ENCODE measurements around the gene HIVEP3.
"Not testable (repeated sequence)": the region's sequence is repeated elsewhere in the genome, so short reads cannot be mapped to it uniquely, and the experiment has no call there.

Gene HIVEP3

DNA sequence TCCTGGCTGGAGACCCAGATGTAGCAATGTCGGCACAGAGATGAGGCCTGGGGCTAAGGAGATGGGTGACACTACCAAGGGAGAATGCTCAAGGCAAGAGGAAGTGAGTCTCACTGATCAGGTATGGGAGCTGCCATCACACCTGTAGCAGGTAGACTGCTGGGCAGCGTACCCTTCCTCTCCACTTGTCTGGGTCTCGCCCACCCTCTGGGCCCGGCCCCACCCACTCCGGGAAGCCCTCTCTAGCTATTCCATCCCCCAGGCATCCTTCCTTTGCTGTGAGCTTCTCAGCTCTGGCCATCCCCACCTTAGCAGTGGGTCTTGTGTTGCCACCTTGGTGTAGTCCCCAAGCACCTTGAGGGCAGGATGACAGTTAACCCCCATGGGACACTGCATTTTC, 346.5 kb downstream of the HIVEP3 start:
- no peak for DNase-seq

GRCh38 chr1:41571041-41571440, 347.7 kb downstream of the HIVEP3 start:
- no peak for DNase-seq

DNA sequence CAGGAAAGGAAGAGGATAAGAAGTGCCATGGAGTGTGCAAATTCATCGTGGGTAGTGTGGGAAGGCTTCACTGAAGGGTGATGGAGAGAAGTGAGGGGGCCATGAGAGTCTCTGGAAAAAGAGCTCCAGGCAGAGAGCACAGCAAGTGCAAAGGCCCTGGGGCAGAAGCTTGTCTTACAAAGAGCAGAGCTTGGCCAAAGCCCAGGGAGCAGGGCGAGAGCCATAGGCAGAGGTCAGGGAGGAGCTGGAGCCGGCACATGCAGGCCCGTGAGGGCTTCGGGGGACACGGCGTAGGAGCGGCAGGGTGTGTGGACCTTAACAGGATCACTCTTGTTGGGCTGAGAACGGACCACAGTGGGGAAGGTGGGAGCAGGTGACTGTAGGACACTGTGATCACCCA, 350.5 kb downstream of the HIVEP3 start:
- DNase-seq: no peak

DNA sequence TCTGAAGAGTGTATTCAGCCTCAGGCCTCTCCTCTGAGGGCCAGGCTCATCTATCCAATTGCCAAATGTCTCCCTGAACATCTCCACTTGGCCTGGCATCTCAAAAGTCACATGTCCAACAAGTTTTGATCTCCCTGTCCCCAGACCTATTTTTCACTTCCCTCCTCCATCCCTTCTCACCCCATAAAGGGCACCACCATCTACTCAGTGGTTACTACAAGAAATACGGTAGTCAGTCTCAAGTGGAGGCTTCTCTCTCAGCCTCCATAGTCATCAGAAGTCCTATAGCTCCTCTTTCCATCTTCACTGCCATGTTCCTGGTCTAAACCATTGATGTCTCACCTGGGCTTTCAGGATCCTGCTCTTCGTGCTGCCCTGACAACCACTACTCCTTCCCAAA, 351.8 kb downstream of the HIVEP3 start:
- DNase-seq: no peak

GRCh38 chr1:41566274-41566885, 352.3 kb downstream of the HIVEP3 start:
- DNase-seq: no peak

DNA sequence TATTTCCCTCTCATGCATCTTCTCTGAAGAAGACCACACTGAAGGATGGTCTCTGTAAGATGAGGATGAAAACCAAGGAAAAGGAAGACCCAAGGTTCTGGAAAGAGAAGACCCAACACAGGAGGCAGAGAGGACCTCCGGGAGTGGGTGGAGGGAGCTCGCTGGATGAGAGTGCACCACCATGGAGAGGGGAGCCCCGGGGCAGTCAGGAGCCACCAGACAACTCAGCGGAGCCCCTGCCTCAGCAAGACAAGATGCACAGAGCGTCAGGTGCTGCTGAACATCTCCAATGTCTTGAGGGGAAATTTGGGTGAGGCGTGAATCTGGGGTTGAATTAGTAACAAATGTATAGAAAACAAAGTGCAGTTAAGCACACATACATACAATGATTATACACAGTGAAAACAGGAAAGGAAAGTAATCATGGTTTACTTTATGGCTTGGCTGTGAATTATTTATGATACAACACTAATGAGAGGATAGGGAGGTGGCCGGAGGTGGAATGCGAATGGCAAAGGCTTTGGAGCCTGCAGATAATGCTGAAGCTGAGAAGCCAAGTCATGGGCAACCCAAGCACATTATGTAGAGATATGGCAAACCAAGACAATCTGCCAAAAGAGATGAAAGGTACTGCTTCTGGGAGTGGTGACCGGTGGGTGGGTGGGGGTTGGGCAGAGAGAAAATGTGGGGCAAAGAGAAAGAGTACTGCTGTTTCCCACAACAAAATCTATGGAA, 353.8 kb downstream of the HIVEP3 start:
- DNase-seq: no peak

GRCh38 chr1:41562328-41562727, 356.4 kb downstream of the HIVEP3 start:
- DNase-seq: no peak

GRCh38 chr1:41560931-41561330, 357.8 kb downstream of the HIVEP3 start:
- DNase-seq: no peak

DNA sequence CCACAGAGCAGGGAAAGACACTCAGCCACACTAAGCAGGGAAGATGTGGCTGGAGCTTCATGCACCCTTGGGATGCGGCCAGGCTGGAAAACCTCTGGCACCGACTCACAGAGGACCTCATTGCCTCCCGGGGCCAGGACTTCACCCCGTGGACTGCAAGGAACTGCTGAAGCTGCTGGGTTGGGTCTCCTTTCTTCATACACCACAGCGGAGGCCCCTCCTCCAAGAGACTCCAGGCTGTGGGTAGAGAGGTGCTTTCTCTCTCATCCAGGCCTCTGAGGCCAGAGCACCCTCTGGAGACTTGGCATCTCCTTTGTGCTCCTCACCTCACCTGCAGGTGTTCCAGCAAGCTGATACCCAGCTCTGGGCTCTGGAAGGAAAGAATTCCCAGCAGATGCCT, 358.2 kb downstream of the HIVEP3 start:
- no peak for DNase-seq

DNA sequence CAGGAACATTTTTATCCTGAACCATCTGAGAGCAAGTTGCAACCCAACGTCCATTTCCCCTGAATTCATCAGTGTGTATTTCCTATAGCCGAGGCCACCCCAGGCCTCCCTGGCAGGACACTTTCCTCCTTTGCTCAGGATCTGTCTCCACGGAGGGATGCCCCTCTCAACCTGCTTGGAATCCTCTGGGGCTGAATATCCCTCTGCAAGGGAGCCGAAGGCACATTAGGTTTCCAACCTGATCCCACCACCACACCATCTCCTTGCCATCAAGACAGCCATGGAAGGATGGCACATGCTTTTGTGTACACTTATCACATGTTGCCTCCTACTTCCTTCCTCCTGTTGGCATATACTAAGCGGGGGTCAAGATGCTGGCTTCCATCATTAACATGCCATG, 359.4 kb downstream of the HIVEP3 start:
- DNase-seq: no peak

- DNase-seq: no peak
These were observed 360.0 kb downstream of the HIVEP3 start for GRCh38 chr1:41558761-41559171.

GRCh38 chr1:41557751-41558455, 360.8 kb downstream of the HIVEP3 start:
- DNase-seq: no peak

- not testable (repeated sequence) for DNase-seq
These were observed 364.0 kb downstream of the HIVEP3 start for GRCh38 chr1:41554746-41555145.

DNA sequence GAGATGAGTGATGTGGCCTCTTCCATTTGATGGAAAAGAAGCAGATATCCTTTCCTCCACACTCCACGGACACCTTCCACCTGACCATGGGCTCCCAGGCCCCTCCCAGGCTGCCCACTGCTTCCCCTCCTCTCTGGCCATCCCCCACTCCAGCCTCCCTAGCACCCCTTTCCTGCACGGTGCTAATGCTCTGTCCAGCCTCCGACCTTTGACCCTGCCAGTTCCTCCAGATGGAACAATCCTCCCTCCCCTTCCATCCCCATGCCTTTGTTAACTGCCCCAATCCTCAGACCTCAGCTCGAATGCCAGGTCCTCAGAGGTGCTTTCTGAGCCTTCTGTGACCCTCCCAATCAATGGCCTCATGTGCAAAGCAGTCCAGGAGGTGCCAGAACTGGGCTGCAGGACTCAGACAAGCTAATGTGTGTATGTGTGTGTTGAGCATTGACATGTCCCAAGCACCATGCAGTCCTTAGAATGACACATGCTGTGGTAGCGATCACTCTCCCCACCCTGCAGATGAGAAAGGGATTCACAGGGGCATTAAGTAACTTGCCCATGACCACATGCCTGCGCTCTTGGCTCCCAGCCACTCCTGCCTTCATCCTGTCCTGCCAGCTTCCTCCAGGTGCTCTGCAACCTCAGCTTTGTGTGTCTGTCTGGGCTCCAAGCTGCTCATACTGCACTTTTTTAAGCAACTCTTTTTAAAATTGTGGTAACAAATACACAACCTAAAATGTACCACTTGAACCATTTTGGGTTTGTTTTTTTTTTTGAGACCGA, 370.8 kb downstream of the HIVEP3 start:
- no peak for DNase-seq

DNA sequence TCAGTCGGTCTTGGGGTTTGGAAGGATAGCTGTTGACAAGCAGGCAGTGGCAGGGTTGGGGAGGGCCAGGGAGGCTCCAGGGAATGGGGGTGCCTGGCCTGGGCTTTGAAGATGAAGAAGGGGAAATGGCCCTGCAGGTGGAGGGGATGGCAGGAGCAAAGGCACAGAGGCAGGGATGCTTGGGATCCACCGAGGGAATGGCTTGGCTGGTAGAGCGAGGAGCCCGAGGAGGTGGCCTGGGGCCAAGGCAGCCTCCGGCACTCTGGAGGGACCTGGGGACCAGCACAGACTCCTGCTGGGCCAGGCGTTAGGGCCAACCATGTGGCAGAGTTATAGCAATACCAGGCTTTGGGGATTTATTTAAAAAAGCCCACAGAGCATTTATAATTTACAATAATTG, 371.4 kb downstream of the HIVEP3 start:
- no peak for DNase-seq

GRCh38 chr1:41546833-41547135, 371.9 kb downstream of the HIVEP3 start:
- DNase-seq: no peak

DNA sequence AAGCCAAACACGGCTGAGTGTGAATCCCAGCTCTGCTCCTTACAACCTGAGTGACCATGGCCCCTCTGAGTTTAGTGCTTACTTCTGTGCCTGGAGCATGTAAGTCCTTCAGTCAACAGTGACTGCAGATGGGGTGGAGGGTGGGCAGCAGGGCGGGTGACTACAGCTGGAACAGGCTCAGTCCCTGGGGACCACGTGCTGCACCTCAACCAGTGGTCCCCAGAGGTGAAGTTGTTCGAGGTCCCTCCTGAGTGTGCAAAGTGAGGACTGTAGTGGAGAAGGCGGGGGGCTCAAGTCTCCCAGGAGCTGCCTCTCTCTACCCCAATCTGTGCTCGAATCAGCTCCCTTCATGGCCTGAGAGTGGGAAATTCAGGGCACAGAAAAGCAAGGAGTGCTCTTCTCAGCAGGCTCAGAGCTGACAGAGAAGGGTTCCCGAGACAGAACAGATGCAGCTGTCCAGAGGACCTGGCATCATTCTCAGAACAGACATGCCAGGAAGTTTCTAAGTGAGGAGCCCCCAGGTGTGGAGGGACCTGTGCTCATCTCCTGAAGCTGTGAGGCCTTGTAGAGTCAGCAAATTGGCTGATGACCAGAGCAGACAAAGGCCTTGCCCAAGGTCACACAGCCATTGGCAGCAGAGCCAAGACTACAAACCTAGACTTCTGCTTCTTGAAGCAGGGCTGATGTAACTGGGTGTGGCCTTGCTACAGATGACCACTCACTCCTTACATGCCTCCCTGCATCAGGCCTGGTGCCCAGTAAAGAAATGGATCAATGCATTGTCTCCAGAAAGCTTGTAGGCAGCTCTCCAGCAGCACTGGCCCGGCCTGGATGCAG, 372.5 kb downstream of the HIVEP3 start:
- DNase-seq: no peak

DNA sequence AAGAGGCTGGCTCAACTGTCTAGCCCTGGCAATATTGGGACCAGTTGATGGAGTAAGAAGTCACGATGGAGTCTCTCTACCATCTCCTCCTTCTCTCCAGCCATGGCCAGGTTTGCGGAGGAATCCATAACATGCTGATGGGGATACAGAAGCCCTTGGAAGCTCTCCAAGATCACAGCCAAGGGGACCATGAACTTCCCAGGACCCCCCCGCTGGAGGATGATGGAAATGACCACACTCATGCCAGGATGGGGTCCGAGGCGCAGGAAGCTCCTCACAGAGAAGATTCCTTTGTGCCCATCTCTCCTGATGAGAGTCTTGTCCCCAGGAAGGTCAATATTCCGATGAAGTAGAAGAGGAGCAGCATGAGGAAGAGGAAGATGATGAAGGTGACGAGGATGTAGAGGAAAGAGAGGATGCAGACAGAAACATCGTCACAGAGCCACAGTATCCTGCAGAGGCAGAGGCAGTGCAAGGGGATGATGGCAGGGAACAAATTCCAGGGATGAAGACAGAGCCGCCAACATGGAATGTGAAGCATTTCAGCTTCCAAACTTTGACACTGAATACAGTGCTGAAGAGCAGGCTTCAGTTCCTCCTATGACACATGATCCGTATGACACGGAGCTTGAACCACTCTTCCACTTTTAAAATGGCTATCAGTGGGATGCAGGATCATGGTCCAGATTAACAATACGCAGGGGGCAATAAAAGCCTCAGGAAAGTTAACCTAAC, 376.4 kb downstream of the HIVEP3 start:
- no peak for DNase-seq

DNA sequence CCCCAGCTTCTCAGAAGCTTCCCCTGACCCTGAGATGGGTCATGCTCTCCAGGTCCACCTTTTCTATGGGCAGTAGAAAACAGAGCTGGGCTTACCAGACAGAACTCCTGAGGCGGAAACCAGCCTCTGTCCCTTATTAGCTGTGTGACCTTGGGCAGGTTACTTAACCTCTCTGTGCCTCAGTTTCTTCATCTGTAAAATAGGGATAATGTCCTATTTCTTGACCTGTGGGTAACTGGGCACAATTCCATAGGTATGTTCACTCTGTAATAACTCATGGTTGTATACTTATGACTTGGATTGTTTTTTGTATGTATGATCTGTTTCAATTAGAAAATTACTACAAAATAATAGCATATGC, 377.1 kb downstream of the HIVEP3 start:
- DNase-seq: no peak

DNA sequence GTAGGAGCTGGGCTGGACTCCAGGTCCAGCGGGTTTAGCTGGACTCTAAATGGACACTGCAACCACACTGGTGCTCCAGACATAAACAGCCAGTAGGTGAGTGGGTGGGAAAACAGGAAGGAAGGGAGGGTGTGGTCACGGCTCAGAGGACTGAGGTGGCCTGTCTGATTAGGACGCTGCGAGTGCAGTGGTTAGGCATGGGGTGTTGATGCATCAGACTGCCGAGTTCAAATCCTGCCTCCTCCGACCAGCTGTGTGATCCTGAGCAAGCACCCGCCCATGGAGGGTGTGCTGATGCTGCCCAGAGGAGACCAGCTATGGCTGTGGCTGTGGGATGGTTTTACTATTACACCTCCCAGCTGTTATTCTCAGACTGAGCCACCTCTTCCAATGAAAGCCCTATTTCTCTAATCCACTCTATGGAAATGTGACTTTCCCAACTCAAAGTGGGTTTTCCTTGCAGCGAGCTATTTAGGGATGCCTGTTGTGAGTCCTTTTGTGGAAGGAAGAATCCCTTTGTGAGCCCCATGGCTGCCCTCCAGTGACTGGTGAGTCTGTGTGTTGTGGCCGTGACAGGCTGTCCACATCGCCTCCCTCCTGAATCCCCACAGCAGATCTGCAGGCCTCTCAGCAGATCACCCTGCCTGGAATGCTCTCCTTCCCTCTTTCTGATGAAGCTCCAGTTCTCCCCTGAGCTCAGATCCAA, 377.7 kb downstream of the HIVEP3 start:
- DNase-seq: peak; percentile 6

- DNase-seq: peak; percentile 5
These were observed 378.7 kb downstream of the HIVEP3 start for GRCh38 chr1:41539999-41540398.

All from activated T-cell treated with anti-CD3 and anti-CD28 coated beads, Interleukin-2, amount 50 U/mL, for 1 hour (primary cell).